ENCODE results near the gene PTAR1. TPM values are rescaled to one million over a fixed set of nuclear protein-coding genes. Genes with fewer than 3 reads are reported as not detected.

The PTAR1 gene
- total RNA-seq, 1 donor from 2014 or later = 56.5 TPM

GRCh38 chr9:69760278-69760610, 433 bp upstream of the PTAR1 start:
- Mint-ChIP-seq H3K27ac (ENCODE audit: unreplicated experiment) (peak overlapping the region; percentile 95), H3K4me1 (peaks cover 56% of the 10 kb centered on the region), H3K36me3 (ENCODE audit: low read depth) (peaks cover 2% of the 10 kb centered on the region), H3K4me3 (peak overlapping the region; percentile 97), H3K27me3 (ENCODE audit: low read depth) (no peaks in the 10 kb centered on the region), H3K9me3 (no peaks in the 10 kb centered on the region)
- TF ChIP-seq CTCF (conservative IDR thresholded peaks at IDR 0.05) = no peak
- DNase-seq (ENCODE audit: low read depth, low spot score) = no peak

- no peak for TF ChIP-seq CTCF (conservative IDR thresholded peaks at IDR 0.05)
- H3K4me1 Mint-ChIP-seq = peaks cover 60% of the 10 kb centered on the region
- H3K9me3 Mint-ChIP-seq = no peaks in the 10 kb centered on the region
- DNase-seq (ENCODE audit: low read depth, low spot score) = no peak
- H3K36me3 Mint-ChIP-seq (ENCODE audit: low read depth) = peaks cover 4% of the 10 kb centered on the region
- H3K4me3 Mint-ChIP-seq = peak overlapping the region; percentile 97
- no peaks in the 10 kb centered on the region for H3K27me3 Mint-ChIP-seq (ENCODE audit: low read depth)
- H3K27ac Mint-ChIP-seq (ENCODE audit: unreplicated experiment) = peak overlapping the region; percentile 97
Measured at GRCh38 chr9:69759021-69759420, 790 bp downstream of the PTAR1 start.

- Mint-ChIP-seq H3K4me3 (peak overlapping the region; percentile 90), H3K4me1 (peaks cover 65% of the 10 kb centered on the region), H3K36me3 (ENCODE audit: low read depth) (peaks cover 4% of the 10 kb centered on the region), H3K27me3 (ENCODE audit: low read depth) (no peaks in the 10 kb centered on the region), H3K9me3 (no peaks in the 10 kb centered on the region), H3K27ac (ENCODE audit: unreplicated experiment) (peak overlapping the region; percentile 3)
- no peak for TF ChIP-seq CTCF (conservative IDR thresholded peaks at IDR 0.05)
- DNase-seq (ENCODE audit: low read depth, low spot score) = no peak
Measured at GRCh38 chr9:69757996-69758675, 1.7 kb downstream of the PTAR1 start.

- Mint-ChIP-seq H3K4me3 (peak overlapping the region; percentile 33), H3K9me3 (no peaks in the 10 kb centered on the region), H3K27me3 (ENCODE audit: low read depth) (no peaks in the 10 kb centered on the region), H3K4me1 (peaks cover 77% of the 10 kb centered on the region), H3K27ac (ENCODE audit: unreplicated experiment) (no peak overlapping the region), H3K36me3 (ENCODE audit: low read depth) (peaks cover 4% of the 10 kb centered on the region)
- no peak for DNase-seq (ENCODE audit: low read depth, low spot score)
- no peak for TF ChIP-seq CTCF (conservative IDR thresholded peaks at IDR 0.05)
Measured at GRCh38 chr9:69755205-69755604, 4.6 kb downstream of the PTAR1 start.

- DNase-seq (ENCODE audit: low read depth, low spot score) = no peak
- Mint-ChIP-seq H3K36me3 (ENCODE audit: low read depth) (peaks cover 4% of the 10 kb centered on the region), H3K4me1 (peaks cover 83% of the 10 kb centered on the region), H3K27ac (ENCODE audit: unreplicated experiment) (peak overlapping the region; percentile 37), H3K9me3 (no peaks in the 10 kb centered on the region), H3K4me3 (peak overlapping the region; percentile 3), H3K27me3 (ENCODE audit: low read depth) (no peaks in the 10 kb centered on the region)
- TF ChIP-seq CTCF (conservative IDR thresholded peaks at IDR 0.05) = no peak
Measured at GRCh38 chr9:69753830-69754229, 6.0 kb downstream of the PTAR1 start.

All from neural crest cell (in vitro differentiated cells).